Activated naive CD8-positive, alpha-beta T cell treated with anti-CD3 and anti-CD28 coated beads, Interleukin-2, amount 50 U/mL, for 16 hours (primary cell): ENCODE results near the gene ZFAND6.

Experiments
- DNase-seq: peaks from one replicate; pipeline ENCODE4 v3.0.0-alpha.2; 2020; ENCODE audit warnings: low read depth, low spot score

ZFAND6 gene

GRCh38 chr15:80049046-80049445 lies 10.4 kb upstream of the ZFAND6 start:
- no peak for DNase-seq

GRCh38 chr15:80052597-80053304 lies 6.7 kb upstream of the ZFAND6 start:
- DNase-seq = no peak

GRCh38 chr15:80055933-80056332 lies 3.5 kb upstream of the ZFAND6 start:
- DNase-seq = no peak

- DNase-seq = no peak
Measured at GRCh38 chr15:80058044-80058443, 1.4 kb upstream of the ZFAND6 start.

GRCh38 chr15:80059786-80060355 lies 395 bp downstream of the ZFAND6 start:
- peak; percentile 57 for DNase-seq

- no peak for DNase-seq
Measured at GRCh38 chr15:80060356-80061006, 1.0 kb downstream of the ZFAND6 start.

GRCh38 chr15:80061582-80061981 lies 2.1 kb downstream of the ZFAND6 start:
- DNase-seq = no peak

GRCh38 chr15:80066912-80067311 lies 7.4 kb downstream of the ZFAND6 start:
- DNase-seq = no peak

- no peak for DNase-seq
Measured at GRCh38 chr15:80068578-80068977, 9.1 kb downstream of the ZFAND6 start.

GRCh38 chr15:80070840-80071239 lies 11.4 kb downstream of the ZFAND6 start:
- DNase-seq = no peak

GRCh38 chr15:80071652-80072051 lies 12.2 kb downstream of the ZFAND6 start:
- DNase-seq = no peak

GRCh38 chr15:80072285-80072994 lies 13.0 kb downstream of the ZFAND6 start:
- no peak for DNase-seq

GRCh38 chr15:80073197-80073596 lies 13.7 kb downstream of the ZFAND6 start:
- DNase-seq = no peak

GRCh38 chr15:80076321-80077318 lies 17.1 kb downstream of the ZFAND6 start:
- DNase-seq = no peak

- no peak for DNase-seq
Measured at GRCh38 chr15:80081390-80081789, 21.9 kb downstream of the ZFAND6 start.

GRCh38 chr15:80087104-80087503 lies 27.6 kb downstream of the ZFAND6 start:
- DNase-seq = no peak

GRCh38 chr15:80090041-80090440 lies 30.6 kb downstream of the ZFAND6 start:
- no peak for DNase-seq

GRCh38 chr15:80090879-80091503 lies 31.5 kb downstream of the ZFAND6 start:
- DNase-seq = no peak

GRCh38 chr15:80093854-80094418 lies 34.5 kb downstream of the ZFAND6 start:
- DNase-seq = no peak

- no peak for DNase-seq
Measured at GRCh38 chr15:80095511-80095910, 36.0 kb downstream of the ZFAND6 start.
